GM15510 (cell line): ENCODE data around the gene WAPL.

ENCODE experiments used
- POLR2A ChIP-seq: IDR thresholded peaks from 3 replicates; pipeline ENCODE4 v1.6.1; 2011; ENCODE audit warnings: borderline replicate concordance; ENCODE audit not compliant: insufficient read length; ENCODE audit errors: extremely low read depth

Gene WAPL, protein sequence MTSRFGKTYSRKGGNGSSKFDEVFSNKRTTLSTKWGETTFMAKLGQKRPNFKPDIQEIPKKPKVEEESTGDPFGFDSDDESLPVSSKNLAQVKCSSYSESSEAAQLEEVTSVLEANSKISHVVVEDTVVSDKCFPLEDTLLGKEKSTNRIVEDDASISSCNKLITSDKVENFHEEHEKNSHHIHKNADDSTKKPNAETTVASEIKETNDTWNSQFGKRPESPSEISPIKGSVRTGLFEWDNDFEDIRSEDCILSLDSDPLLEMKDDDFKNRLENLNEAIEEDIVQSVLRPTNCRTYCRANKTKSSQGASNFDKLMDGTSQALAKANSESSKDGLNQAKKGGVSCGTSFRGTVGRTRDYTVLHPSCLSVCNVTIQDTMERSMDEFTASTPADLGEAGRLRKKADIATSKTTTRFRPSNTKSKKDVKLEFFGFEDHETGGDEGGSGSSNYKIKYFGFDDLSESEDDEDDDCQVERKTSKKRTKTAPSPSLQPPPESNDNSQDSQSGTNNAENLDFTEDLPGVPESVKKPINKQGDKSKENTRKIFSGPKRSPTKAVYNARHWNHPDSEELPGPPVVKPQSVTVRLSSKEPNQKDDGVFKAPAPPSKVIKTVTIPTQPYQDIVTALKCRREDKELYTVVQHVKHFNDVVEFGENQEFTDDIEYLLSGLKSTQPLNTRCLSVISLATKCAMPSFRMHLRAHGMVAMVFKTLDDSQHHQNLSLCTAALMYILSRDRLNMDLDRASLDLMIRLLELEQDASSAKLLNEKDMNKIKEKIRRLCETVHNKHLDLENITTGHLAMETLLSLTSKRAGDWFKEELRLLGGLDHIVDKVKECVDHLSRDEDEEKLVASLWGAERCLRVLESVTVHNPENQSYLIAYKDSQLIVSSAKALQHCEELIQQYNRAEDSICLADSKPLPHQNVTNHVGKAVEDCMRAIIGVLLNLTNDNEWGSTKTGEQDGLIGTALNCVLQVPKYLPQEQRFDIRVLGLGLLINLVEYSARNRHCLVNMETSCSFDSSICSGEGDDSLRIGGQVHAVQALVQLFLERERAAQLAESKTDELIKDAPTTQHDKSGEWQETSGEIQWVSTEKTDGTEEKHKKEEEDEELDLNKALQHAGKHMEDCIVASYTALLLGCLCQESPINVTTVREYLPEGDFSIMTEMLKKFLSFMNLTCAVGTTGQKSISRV (N-terminal part only)

DNA sequence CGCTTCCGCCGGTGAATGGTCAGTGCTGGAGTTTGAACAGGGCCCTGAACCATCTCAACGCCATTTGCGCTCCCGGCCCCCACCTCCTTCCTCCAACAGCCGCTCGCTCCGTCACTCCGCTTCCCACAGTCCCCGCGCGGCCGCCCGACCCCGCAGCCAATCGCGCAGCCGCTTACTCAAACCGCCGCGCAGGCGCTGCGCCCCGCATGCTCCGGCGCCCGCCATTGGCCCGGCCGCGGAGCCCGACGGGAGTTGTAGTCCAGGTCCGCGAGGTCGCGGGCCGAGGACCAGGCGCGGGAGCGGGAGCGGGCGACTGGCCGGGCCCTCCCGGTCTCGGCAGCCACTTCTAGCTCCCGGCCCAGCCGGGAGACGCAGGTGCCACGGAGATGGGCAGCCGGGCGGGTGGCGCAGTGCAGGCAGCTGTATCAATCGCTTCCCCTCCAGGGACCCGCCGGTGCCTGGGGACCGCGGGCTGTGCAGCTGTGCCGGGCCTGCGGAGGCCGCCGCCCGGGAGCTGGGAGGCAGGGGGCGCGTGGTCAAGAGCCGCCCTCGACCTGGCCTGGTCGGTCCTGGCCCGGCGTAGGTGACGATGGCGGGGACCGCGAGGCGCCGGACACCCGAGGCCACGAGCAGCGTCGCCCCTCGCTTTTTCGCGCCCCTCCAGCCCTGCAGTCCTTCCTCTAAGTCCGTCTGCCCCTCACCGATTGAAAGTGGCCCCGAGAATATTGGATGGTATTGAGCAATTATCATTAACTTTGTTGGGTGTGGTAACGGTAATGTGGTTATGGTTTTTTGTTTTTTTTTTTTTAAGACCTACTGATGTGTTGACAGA lies at the start of gene WAPL:
Gene WAPL (minus strand): TSS at position 115 of the 832 bp plus-strand sequence. CDS start 3,723 bp downstream, outside the sequence.
- TF ChIP-seq POLR2A: peak; percentile 77

DNA sequence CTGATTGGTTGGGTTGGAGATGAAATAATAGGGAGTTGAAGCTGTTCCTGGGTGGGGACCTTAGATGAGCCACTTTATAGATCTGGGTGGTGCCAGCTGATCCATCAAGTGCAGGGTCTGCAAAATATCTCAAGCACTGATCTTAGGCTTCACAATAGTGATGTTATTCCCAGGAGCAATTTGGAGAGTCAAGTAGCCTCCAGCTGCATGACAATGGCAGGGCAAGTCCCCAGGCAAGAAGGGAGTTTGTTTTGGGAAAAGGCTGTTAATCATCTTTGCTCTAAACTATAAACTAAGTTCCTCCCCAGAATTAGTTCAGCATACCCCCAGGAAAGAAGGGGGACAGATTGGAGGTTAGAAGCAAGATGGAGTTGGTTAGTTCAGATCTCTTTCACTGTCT lies 47.7 kb upstream of the WAPL start:
- no peak for TF ChIP-seq POLR2A

- no peak for TF ChIP-seq POLR2A
Observed at GRCh38 chr10:86556933-86557649, 35.5 kb upstream of the WAPL start.

DNA sequence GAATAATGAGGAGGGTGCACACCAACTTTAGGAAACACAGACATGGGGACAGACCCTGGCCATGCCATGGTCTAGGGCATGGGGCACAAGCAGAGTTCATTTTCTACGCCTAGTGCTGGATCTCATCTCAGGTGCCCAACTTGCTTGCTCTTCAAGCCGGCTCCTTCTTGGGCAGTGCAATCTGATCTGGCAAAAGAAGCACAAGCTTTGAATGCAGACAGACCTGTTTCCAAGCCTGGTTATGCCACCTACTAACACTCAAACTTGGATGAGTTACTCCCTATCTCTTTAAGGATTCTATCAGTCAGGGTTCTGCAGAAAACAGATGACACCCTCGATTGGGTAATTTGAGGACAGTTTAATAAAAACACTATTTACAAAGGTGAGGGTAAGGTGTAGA lies 34.9 kb upstream of the WAPL start:
- no peak for TF ChIP-seq POLR2A

DNA sequence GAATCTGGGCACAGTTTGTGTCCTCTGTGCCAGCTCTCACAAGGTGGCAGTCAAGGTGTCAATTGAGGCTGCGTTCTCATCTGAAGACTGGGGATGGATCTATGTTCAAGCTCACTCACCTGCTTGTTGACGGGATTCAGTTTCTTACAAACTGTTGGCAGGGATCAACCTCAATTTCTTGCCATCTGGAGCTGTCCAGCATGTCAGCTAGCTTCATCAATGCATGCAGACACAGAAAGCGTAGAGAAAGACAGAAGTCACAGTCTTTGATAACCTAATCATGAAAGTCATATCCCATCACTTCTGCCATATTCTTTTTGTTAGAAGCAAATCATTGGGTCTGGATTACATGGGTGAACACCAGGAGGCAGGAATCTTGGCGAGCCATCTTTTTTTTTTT lies 32.0 kb upstream of the WAPL start:
- TF ChIP-seq POLR2A: no peak

- no peak for TF ChIP-seq POLR2A
Observed at GRCh38 chr10:86553213-86553612, 31.6 kb upstream of the WAPL start.

DNA sequence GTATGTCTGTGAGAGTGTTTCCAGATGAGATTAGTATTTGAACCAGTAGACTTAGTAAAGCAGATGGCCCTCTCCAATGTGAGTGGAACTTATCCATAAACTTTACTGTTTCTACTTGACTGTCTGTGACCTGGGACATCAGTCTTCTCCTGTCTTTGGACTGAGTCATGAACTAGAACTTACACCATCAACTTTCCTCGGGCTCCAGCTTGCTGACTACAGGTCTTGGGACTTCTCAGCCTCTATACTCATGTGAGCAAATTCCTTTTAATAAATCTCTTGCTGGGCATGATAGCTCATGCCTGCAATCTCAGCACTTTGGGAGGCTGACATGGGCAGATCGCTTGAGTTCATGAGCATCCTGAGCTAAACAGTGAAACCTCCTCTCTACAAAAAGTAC lies 25.7 kb upstream of the WAPL start:
- no peak for TF ChIP-seq POLR2A

GRCh38 chr10:86545101-86545500 lies 23.5 kb upstream of the WAPL start:
- TF ChIP-seq POLR2A: no peak

GRCh38 chr10:86540016-86540415 lies 18.4 kb upstream of the WAPL start:
- no peak for TF ChIP-seq POLR2A

DNA sequence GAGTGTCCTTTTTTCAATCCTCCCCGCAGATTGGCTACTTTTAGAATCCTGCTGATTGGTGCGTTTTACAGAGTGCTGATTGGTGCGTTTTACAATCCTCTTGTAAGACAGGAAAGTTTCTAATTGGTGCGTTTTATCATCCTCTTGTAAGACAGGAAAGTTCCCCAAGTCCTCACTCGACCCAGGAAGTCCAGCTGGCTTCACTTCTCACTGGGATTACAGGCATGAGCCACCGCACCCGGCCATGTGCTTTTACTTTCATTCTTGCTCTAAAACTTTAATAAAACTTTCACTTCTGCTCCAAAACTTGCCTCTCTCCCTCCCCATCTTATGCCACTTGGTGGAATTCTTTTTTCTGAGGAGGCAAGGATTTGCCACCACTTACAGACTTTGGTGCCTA lies 17.0 kb upstream of the WAPL start:
- no peak for TF ChIP-seq POLR2A

DNA sequence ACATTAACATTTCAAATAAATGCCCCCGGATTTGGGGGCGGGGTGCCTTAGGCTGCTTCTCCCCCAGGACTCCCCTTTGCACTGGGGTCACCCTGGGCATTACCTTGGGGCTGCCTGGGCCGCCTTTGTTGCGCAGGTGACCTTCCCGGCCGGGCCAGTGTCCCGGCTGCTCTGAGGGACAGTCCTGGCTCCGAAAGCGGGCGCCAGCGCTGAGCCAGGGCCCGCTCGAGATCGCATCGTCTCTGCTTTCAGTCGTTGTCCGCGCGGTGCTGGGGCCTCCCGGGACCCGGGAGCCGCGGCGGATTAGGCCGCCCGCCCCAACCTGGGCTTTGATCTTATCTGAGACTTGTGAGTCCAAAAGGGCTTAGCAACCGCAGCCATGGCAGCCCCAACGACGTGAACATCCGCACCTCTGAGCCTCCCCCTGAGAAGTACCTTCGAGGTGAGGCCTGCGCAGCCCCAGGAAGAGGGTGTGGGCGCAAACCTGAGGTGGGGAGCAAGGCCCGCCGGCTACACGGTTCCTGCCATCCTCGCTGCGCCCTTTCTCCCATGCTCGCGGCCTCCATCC lies 14.8 kb upstream of the WAPL start:
- no peak for TF ChIP-seq POLR2A

DNA sequence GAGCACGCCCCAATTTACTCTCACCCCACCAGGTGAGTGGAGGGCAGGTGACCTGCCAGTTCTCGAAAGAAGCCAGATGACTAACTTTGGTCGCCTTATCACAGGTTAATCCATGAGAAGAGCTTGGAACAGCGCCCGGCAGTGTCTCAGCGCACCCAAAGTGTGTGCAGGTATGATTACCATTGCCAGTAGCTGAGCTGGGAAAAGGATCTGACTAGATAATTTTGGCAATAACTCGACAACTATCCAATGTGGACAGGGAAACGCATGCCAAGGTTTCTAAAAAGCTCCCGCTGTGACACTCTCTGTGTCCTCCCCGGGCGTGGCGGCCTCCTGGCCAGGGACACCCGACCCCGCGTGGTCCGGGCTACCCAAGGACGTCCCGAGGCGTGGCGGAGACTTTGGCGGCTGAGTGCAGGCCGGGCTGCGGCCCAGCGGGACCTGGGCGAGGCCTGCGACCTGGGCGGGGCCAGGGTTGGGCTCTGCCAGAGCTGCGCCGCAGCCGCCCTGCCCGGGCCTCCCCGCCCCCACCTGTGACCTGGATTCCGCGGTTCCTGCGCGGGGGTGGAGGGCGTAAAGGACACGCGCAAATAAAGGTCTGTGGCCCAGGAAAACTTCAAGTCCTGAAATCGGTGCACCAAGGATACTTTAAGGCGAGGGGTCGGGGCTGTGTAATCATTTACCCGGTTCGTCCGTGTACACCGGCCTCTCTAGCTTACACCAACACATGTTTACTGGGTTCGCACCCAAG lies 13.7 kb upstream of the WAPL start:
- no peak for TF ChIP-seq POLR2A

GRCh38 chr10:86533328-86533727 lies 11.7 kb upstream of the WAPL start:
- TF ChIP-seq POLR2A: no peak

GRCh38 chr10:86526606-86527005 lies 5.0 kb upstream of the WAPL start:
- TF ChIP-seq POLR2A: no peak
